ENCODE data around the gene BNC2.

Gene BNC2

DNA sequence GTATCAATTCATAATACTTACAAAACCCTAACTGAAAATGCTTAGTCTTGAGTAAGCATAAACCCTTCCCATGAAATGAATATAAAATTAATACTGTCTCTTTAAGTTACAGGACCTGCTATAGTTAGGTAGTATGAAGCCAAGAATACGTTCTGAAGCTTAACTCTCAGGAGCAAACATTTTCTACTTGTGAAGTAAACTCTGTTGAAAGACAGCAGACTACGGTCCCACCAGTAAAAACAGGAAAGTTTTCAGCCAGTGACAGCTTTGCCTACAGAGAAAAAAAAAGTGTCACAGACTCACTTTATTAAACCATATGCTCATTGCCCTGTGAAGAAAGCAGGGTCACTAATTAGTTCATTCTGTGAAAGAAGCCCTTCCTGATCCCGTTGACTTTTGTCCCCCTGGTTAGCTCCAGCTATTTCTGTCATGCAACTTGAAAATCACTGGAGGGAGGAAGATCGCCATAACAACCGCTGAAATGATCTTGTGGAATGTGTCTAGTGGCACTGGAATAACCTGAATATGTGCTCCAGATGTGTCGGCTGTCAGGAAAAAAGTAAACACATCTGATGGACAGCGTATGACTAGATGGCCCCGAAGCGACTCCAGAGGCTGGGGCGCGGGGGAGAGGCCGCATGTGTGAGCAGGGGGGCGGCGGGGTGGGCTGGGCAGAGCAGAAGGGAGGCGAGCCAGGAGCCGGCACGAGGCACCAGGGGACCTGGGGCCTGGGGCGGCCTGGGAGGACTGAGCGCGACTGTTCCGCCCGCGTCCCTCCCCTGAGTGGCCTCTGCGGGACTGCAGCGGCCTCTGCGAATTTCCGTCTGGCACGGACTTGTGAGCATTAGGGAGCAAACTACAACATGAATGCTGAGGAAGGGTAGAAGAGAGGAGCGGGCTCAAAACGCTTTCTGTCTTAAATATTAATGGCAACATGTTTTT is 41.9 kb downstream of the BNC2 start:
- H3K27ac ChIP-seq (ENCODE audit: extremely low read depth, low read depth, low read length): no peak overlapping the region
- no peaks in the 10 kb centered on the region for H3K36me3 ChIP-seq (ENCODE audit: control insufficient read depth in 2 of 2, insufficient read depth in 1 of 2, low read length in 2 of 2)
- TF ChIP-seq ZNF341 (tag by site-specific recombination; IDR thresholded peaks at IDR 0.05; ENCODE audit: low read depth) (peak; percentile 48), ZSCAN30 (tag by site-specific recombination; IDR thresholded peaks at IDR 0.05) (no peak), ZNF433 (tag by site-specific recombination; IDR thresholded peaks at IDR 0.05; ENCODE audit: low read depth) (no peak), ZNF558 (tag by site-specific recombination; IDR thresholded peaks at IDR 0.05) (no peak), GLIS2 (tag by site-specific recombination; IDR thresholded peaks at IDR 0.05) (peak; percentile 57), ZIC2 (tag by site-specific recombination; IDR thresholded peaks at IDR 0.05) (peak; percentile 44), ZBTB20 (tag by site-specific recombination; IDR thresholded peaks at IDR 0.05) (peak; percentile 28; the same call in 1 of the 2 replicates), ZNF624 (tag by site-specific recombination; IDR thresholded peaks at IDR 0.05) (no peak), MZF1 (tag by site-specific recombination; IDR thresholded peaks at IDR 0.05; ENCODE audit: borderline replicate concordance) (no peak)
- TF ChIP-seq, protein P1, sequence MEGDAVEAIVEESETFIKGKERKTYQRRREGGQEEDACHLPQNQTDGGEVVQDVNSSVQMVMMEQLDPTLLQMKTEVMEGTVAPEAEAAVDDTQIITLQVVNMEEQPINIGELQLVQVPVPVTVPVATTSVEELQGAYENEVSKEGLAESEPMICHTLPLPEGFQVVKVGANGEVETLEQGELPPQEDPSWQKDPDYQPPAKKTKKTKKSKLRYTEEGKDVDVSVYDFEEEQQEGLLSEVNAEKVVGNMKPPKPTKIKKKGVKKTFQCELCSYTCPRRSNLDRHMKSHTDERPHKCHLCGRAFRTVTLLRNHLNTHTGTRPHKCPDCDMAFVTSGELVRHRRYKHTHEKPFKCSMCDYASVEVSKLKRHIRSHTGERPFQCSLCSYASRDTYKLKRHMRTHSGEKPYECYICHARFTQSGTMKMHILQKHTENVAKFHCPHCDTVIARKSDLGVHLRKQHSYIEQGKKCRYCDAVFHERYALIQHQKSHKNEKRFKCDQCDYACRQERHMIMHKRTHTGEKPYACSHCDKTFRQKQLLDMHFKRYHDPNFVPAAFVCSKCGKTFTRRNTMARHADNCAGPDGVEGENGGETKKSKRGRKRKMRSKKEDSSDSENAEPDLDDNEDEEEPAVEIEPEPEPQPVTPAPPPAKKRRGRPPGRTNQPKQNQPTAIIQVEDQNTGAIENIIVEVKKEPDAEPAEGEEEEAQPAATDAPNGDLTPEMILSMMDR (tag by site-specific recombination; IDR thresholded peaks at IDR 0.05): no peak
- TF ChIP-seq, protein P2, sequence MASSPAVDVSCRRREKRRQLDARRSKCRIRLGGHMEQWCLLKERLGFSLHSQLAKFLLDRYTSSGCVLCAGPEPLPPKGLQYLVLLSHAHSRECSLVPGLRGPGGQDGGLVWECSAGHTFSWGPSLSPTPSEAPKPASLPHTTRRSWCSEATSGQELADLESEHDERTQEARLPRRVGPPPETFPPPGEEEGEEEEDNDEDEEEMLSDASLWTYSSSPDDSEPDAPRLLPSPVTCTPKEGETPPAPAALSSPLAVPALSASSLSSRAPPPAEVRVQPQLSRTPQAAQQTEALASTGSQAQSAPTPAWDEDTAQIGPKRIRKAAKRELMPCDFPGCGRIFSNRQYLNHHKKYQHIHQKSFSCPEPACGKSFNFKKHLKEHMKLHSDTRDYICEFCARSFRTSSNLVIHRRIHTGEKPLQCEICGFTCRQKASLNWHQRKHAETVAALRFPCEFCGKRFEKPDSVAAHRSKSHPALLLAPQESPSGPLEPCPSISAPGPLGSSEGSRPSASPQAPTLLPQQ (tag by site-specific recombination; IDR thresholded peaks at IDR 0.05): 0 out of 2 replicates have a peak, but pooled peaks have one; percentile 22
- TF ChIP-seq, protein P3, sequence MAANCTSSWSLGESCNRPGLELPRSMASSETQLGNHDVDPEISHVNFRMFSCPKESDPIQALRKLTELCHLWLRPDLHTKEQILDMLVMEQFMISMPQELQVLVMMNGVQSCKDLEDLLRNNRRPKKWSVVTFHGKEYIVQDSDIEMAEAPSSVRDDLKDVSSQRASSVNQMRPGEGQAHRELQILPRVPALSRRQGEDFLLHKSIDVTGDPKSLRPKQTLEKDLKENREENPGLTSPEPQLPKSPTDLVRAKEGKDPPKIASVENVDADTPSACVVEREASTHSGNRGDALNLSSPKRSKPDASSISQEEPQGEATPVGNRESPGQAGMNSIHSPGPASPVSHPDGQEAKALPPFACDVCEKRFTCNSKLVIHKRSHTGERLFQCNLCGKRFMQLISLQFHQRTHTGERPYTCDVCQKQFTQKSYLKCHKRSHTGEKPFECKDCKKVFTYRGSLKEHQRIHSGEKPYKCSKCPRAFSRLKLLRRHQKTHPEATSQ (tag by site-specific recombination; IDR thresholded peaks at IDR 0.05): no peak
- TF ChIP-seq, protein P4, sequence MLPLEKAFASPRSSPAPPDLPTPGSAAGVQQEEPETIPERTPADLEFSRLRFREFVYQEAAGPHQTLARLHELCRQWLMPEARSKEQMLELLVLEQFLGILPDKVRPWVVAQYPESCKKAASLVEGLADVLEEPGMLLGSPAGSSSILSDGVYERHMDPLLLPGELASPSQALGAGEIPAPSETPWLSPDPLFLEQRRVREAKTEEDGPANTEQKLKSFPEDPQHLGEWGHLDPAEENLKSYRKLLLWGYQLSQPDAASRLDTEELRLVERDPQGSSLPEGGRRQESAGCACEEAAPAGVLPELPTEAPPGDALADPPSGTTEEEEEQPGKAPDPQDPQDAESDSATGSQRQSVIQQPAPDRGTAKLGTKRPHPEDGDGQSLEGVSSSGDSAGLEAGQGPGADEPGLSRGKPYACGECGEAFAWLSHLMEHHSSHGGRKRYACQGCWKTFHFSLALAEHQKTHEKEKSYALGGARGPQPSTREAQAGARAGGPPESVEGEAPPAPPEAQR (tag by site-specific recombination; IDR thresholded peaks at IDR 0.05): no peak
- TF ChIP-seq, protein P5, sequence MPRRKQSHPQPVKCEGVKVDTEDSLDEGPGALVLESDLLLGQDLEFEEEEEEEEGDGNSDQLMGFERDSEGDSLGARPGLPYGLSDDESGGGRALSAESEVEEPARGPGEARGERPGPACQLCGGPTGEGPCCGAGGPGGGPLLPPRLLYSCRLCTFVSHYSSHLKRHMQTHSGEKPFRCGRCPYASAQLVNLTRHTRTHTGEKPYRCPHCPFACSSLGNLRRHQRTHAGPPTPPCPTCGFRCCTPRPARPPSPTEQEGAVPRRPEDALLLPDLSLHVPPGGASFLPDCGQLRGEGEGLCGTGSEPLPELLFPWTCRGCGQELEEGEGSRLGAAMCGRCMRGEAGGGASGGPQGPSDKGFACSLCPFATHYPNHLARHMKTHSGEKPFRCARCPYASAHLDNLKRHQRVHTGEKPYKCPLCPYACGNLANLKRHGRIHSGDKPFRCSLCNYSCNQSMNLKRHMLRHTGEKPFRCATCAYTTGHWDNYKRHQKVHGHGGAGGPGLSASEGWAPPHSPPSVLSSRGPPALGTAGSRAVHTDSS (tag by site-specific recombination; IDR thresholded peaks at IDR 0.05): no peak
- TF ChIP-seq, protein P6, sequence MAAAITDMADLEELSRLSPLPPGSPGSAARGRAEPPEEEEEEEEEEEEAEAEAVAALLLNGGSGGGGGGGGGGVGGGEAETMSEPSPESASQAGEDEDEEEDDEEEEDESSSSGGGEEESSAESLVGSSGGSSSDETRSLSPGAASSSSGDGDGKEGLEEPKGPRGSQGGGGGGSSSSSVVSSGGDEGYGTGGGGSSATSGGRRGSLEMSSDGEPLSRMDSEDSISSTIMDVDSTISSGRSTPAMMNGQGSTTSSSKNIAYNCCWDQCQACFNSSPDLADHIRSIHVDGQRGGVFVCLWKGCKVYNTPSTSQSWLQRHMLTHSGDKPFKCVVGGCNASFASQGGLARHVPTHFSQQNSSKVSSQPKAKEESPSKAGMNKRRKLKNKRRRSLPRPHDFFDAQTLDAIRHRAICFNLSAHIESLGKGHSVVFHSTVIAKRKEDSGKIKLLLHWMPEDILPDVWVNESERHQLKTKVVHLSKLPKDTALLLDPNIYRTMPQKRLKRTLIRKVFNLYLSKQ (tag by site-specific recombination; IDR thresholded peaks at IDR 0.05; ENCODE audit: borderline replicate concordance): no peak
- TF ChIP-seq, protein P7, sequence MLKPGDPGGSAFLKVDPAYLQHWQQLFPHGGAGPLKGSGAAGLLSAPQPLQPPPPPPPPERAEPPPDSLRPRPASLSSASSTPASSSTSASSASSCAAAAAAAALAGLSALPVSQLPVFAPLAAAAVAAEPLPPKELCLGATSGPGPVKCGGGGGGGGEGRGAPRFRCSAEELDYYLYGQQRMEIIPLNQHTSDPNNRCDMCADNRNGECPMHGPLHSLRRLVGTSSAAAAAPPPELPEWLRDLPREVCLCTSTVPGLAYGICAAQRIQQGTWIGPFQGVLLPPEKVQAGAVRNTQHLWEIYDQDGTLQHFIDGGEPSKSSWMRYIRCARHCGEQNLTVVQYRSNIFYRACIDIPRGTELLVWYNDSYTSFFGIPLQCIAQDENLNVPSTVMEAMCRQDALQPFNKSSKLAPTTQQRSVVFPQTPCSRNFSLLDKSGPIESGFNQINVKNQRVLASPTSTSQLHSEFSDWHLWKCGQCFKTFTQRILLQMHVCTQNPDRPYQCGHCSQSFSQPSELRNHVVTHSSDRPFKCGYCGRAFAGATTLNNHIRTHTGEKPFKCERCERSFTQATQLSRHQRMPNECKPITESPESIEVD (tag by site-specific recombination; IDR thresholded peaks at IDR 0.05): no peak
- H3K4me1 ChIP-seq (ENCODE audit: control insufficient read depth, insufficient read depth, low read length): peaks cover 4% of the 10 kb centered on the region; the same call in 1 of the 2 replicates
- H3K4me3 ChIP-seq (ENCODE audit: low read depth, low read length): peak overlapping the region; percentile 23
- H3K9me3 ChIP-seq (ENCODE audit: control insufficient read depth, insufficient read depth, low read depth, low read length): no peaks in the 10 kb centered on the region
- POLR2A ChIA-PET: no interaction called here
- CTCF ChIA-PET: no interaction called here

Measured in HEK293 (cell line).